Endothelial cell of umbilical vein (primary cell): ENCODE measurements around the gene SREBF1. TPM values are rescaled to one million over a fixed set of nuclear protein-coding genes. Genes with fewer than 3 reads are reported as not detected.

ENCODE experiments used
- BruUV-seq: library from RNA; stranded (reverse); fragments of 400-500 nt; replicated peaks from 2 replicates; lab custom pipeline; 2021; lab: Mats Ljungman, UMichigan
- CTCF ChIA-PET: fragments of 300-600, 350-600 bp; sonication (Branson Sonifier 250); formaldehyde crosslinking; loops from one replicate; lab custom pipeline; 2021; ENCODE audit warnings: antibody characterized with exemption, inconsistent platforms; lab: Charles Lee
- POLR2A ChIA-PET: fragments of 300-600, 350-600 bp; sonication (Branson Sonifier 250); formaldehyde crosslinking; loops from one replicate; lab custom pipeline; 2021; ENCODE audit warnings: antibody characterized with exemption, inconsistent platforms; lab: Charles Lee
- DNase-seq: peaks from one replicate; pipeline ENCODE4 v3.0.0-alpha.2; 2011; ENCODE audit warnings: low read depth, low spot score
- FAIRE-seq: peaks from 2 replicates; lab custom pipeline; 2011; peaks lifted over from hg19 to GRCh38; lab: Jason Lieb, UNC
- H2AFZ ChIP-seq: 2 replicates; pipeline ENCODE4 v1.6.0; 2012; ENCODE audit warnings: low read depth, low read length, control low read depth, inconsistent platforms
- H3K27ac ChIP-seq: 2 replicates; pipeline ENCODE4 v1.5.1; 2011; ENCODE audit warnings: low read depth, mild to moderate bottlenecking, control low read depth, low read length, moderate library complexity; ENCODE audit not compliant: insufficient read depth
- H3K27me3 ChIP-seq, 2 experiments: 2 replicates each; pipeline versions ENCODE4 v1.6.0 to v1.6.1; 2011; ENCODE audit warnings: low read length in 2 of 2, mixed read lengths in 1 of 2; ENCODE audit not compliant: control insufficient read depth in 2 of 2, insufficient read depth in 2 of 2
- H3K36me3 ChIP-seq, 2 experiments: 2 replicates in 1 of 2; 3 replicates in 1 of 2; pipeline ENCODE4 v1.5.1; 2011; ENCODE audit warnings: low read length in 2 of 2, mild to moderate bottlenecking in 1 of 2, moderate library complexity in 1 of 2; ENCODE audit not compliant: control insufficient read depth in 2 of 2, insufficient read depth in 2 of 2; ENCODE audit errors: extremely low read depth in 1 of 2
- H3K4me1 ChIP-seq: 3 replicates; pipeline ENCODE4 v1.5.1; 2011; ENCODE audit warnings: mild to moderate bottlenecking, low read length; ENCODE audit not compliant: control insufficient read depth, insufficient read depth; ENCODE audit errors: extremely low read depth
- H3K4me2 ChIP-seq: 2 replicates; pipeline ENCODE4 v1.6.1; 2011; ENCODE audit warnings: low read length, control low read depth, mixed read lengths; ENCODE audit not compliant: insufficient read depth
- H3K4me3 ChIP-seq, 3 experiments: fragments of 200-600 bp in 1 of 3; sonication (generic), shearing (Covaris generic) in 1 of 3; replicated peaks in 1 of 3; 2 replicates each; pipeline ENCODE4 v1.5.1; 2011 to 2016; ENCODE audit warnings: control low read depth in 3 of 3, low read length in 3 of 3, mild to moderate bottlenecking in 2 of 3, inconsistent platforms in 1 of 3, low read depth in 1 of 3, moderate library complexity in 1 of 3; ENCODE audit not compliant: insufficient read depth in 1 of 3
- H3K79me2 ChIP-seq: 2 replicates; pipeline ENCODE4 v1.6.0; 2012; ENCODE audit warnings: low read length, inconsistent platforms; ENCODE audit not compliant: control insufficient read depth, insufficient read depth
- H3K9ac ChIP-seq: replicated peaks from 2 replicates; pipeline ENCODE3; 2011; ENCODE audit warnings: low read length, control low read depth; ENCODE audit not compliant: insufficient read depth; ENCODE audit errors: extremely low read depth
- H3K9me1 ChIP-seq: replicated peaks from 3 replicates; pipeline ENCODE4 v1.6.0; 2011; ENCODE audit warnings: mild to moderate bottlenecking, low read length; ENCODE audit not compliant: control insufficient read depth, insufficient read depth; ENCODE audit errors: extremely low read depth
- H3K9me3 ChIP-seq: replicated peaks from 2 replicates; pipeline ENCODE4 v1.5.1; 2012; ENCODE audit warnings: low read length, inconsistent platforms; ENCODE audit not compliant: control insufficient read depth, insufficient read depth
- H4K20me1 ChIP-seq: replicated peaks from 2 replicates; pipeline ENCODE3; 2011; ENCODE audit warnings: mild to moderate bottlenecking, low read length; ENCODE audit not compliant: control insufficient read depth, insufficient read depth; ENCODE audit errors: extremely low read depth
- CTCF ChIP-seq, 2 donors: IDR thresholded peaks; 1 replicate in 1 of 2; 2 replicates in 1 of 2; pipeline ENCODE4 v1.5.1; 2011; ENCODE audit warnings: low read length in 2 of 2, mild to moderate bottlenecking in 2 of 2, moderate library complexity in 2 of 2, control low read depth in 1 of 2, inconsistent platforms in 1 of 2, low read depth in 1 of 2; ENCODE audit not compliant: insufficient read depth in 1 of 2; ENCODE audit errors: extremely low read depth in 1 of 2
- EZH2 ChIP-seq: IDR thresholded peaks from 2 replicates; pipeline ENCODE4 v1.6.1; 2012; ENCODE audit warnings: borderline replicate concordance, low read depth, mild to moderate bottlenecking, moderate library complexity, low read length, inconsistent platforms; ENCODE audit not compliant: severe bottlenecking
- FOS ChIP-seq: IDR thresholded peaks from 2 replicates; pipeline ENCODE4 v1.6.1; 2011; ENCODE audit warnings: mild to moderate bottlenecking, low read length, moderate library complexity, borderline replicate concordance; ENCODE audit not compliant: insufficient read depth
- GATA2 ChIP-seq: IDR thresholded peaks from 2 replicates; pipeline ENCODE4 v1.7.0; 2011; ENCODE audit warnings: low read depth, mild to moderate bottlenecking, moderate library complexity, mixed read lengths, low read length; ENCODE audit not compliant: insufficient read length, insufficient read depth
- JUN ChIP-seq: IDR thresholded peaks from 2 replicates; pipeline ENCODE4 v1.6.1; 2011; ENCODE audit warnings: borderline replicate concordance, low read depth; ENCODE audit not compliant: insufficient read length, insufficient read depth
- MYC ChIP-seq: IDR thresholded peaks from one replicate; pipeline ENCODE4 v1.6.1; 2011; ENCODE audit warnings: mild to moderate bottlenecking, low read depth, low read length
- POLR2A ChIP-seq: IDR thresholded peaks from 2 replicates; pipeline ENCODE4 v1.6.1; 2012; ENCODE audit warnings: low read depth, mild to moderate bottlenecking, control low read depth, low read length
- POLR2AphosphoS5 ChIP-seq: IDR thresholded peaks from 2 replicates; pipeline ENCODE4 v1.6.1; 2012; ENCODE audit warnings: low read depth, mild to moderate bottlenecking, control low read depth, low read length, moderate library complexity; ENCODE audit not compliant: insufficient read depth
- dilution Hi-C: fragments of 300-500 bp; cut with MboI; formaldehyde crosslinking; loops from one replicate; pipeline ENCODE4 v1.15.0; 2019; ENCODE audit warnings: low sequenced_read_pairs; ENCODE audit not compliant: extremely low pct_ligation_motif_present
- intact Hi-C: fragments of 100-400 bp; cut with micrococcal nuclease; formaldehyde crosslinking; loops from one replicate; pipeline ENCODE4 v1.10.0; 2022
- polyA plus RNA-seq, 4 experiments: library from polyadenylated mRNA; depleted of rRNA in 3 of 4; stranded (reverse) in 3 of 4; unstranded in 1 of 4; fragments of >200 nt; gene quantifications; 2 replicates each; pipeline versions ENCODE4 v1.2.1 to v1.2.3, GENCODE V29; 2011 to 2012; ENCODE audit warnings: missing spikeins in 1 of 4
- total RNA-seq: library from RNA; stranded (reverse); gene quantifications from 2 replicates; pipeline ENCODE4 v1.2.3, GENCODE V29; 2021
- TF ChIP-seq, protein P1 (sequence below): IDR thresholded peaks from 2 replicates; pipeline ENCODE4 v1.6.1; 2011; ENCODE audit not compliant: insufficient read depth, insufficient read length

The SREBF1 gene
- total and polyA plus RNA-seq, 2 donors (not counting 3 experiments of a cell fraction or from before 2014, with no cell fraction given): 50.4 to 109 TPM

DNA sequence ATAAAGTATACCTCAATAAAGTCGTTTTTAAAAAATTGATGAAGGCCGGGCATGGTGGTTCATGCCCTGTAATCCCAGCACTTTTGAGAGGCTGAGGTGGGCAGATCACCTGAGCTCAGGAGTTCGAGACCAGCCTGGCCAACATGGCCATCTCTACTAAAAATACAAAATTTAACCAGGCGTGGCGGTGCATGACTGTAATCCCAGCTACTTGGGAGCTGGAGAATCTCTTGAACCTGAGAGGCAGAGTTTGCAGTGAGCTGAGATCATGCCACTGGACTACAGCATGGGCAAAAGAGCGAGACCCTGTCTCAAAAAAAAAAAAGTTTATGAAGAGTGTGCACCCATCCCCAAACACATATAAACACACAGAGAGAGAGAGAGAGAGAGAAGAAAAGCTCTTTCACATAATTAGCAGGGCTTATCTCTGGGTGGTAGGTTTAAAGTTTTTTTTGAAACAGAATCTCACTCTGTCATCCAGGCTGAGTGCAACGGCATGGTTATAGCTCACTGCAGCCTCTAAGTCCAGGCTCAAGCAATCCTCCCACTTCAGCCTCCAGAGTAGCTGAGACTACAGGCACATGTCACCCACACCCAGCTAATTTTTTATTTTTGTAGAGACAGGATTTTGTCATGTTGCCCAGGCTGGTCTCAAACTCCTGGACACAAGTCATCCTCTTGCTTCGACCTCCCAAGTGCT lies 3.0 kb downstream of the SREBF1 start:
- no peaks in the 10 kb centered on the region for H4K20me1 ChIP-seq
- ChIA-PET POLR2A (no interaction called here), CTCF (interaction anchor here (0.7 to 1.4 kb wide), 4 partner anchors 10 to 154 kb away, joined by 3 to 4 read pairs (median 3); no protein-coding TSS in a partner anchor)
- FAIRE-seq (no peak), DNase-seq (no peak)
- H3K9ac ChIP-seq: no peak overlapping the region
- intact Hi-C loops (no loop called here), dilution Hi-C loops (no loop called here)
- H3K4me1 ChIP-seq: peaks cover 34% of the 10 kb centered on the region
- H3K36me3 ChIP-seq: peaks cover 0 to 3% of the 10 kb centered on the region in 2 experiments
- H3K27ac ChIP-seq: no peak overlapping the region
- H3K9me3 ChIP-seq: no peaks in the 10 kb centered on the region
- no peak overlapping the region for H2AFZ ChIP-seq
- H3K9me1 ChIP-seq: no peaks in the 10 kb centered on the region
- H3K4me3 ChIP-seq: no peak overlapping the region
- peaks cover 64% of the 10 kb centered on the region for H3K79me2 ChIP-seq
- H3K4me2 ChIP-seq: no peak overlapping the region
- TF ChIP-seq FOS (no peak), MYC (no peak)
- no TSS peak for BruUV-seq
- H3K27me3 ChIP-seq: no peaks in the 10 kb centered on the region

DNA sequence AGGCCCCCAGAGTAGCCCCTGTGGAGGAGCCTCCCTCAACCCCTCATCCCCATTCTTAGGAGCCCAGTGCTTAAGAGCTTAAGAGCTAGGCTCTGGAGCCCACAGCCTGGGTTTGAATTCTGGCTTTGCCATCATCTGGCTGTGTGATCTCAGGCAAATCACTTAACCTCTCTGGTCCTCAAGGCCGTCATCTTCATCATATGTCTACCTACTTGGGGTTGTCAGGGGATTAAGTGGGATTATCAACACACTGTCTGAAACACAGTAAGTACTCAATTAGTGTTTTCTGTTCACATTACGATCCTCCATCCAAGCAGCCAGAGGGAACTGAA lies 4.8 kb downstream of the SREBF1 start:
- no TSS peak for BruUV-seq
- Histone ChIP-seq H3K4me1 (peaks cover 17% of the 10 kb centered on the region), H4K20me1 (no peaks in the 10 kb centered on the region), H3K9me1 (no peaks in the 10 kb centered on the region), H3K4me2 (no peak overlapping the region), H3K9me3 (no peaks in the 10 kb centered on the region), H3K9ac (no peak overlapping the region), H3K36me3 (peaks cover 0 to 3% of the 10 kb centered on the region in 2 experiments), H3K4me3 (no peak overlapping the region), H2AFZ (no peak overlapping the region), H3K27me3 (no peaks in the 10 kb centered on the region), H3K27ac (no peak overlapping the region), H3K79me2 (peaks cover 76% of the 10 kb centered on the region)
- dilution Hi-C loops: no loop called here
- CTCF ChIA-PET: interaction anchor here (0.8 to 1.8 kb wide), 2 partner anchors 12 to 87 kb away, joined by 3 to 4 read pairs; no protein-coding TSS in a partner anchor
- TF ChIP-seq CTCF (IDR thresholded peaks at IDR 0.05; ENCODE audit: extremely low read depth in 1 of 2, insufficient read depth in 1 of 2, low read depth in 1 of 2, low read length in 2 of 2) (no peak), POLR2A (no peak), GATA2 (no peak), MYC (no peak), FOS (no peak), EZH2 (no peak), POLR2AphosphoS5 (no peak), JUN (no peak)
- TF ChIP-seq, protein P1, sequence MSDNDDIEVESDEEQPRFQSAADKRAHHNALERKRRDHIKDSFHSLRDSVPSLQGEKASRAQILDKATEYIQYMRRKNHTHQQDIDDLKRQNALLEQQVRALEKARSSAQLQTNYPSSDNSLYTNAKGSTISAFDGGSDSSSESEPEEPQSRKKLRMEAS: no peak
- DNase-seq: no peak
- no peak for FAIRE-seq
- POLR2A ChIA-PET: no interaction called here
- intact Hi-C loops: no loop called here
